Fibroblast of skin of left biceps (primary cell): ENCODE data around the gene GSS.

Source experiments
- DNase-seq, 2 experiments: peaks; one replicate each; pipeline ENCODE4 v3.0.0-alpha.2; 2013; ENCODE audit warnings: low read depth in 2 of 2

Gene GSS

DNA sequence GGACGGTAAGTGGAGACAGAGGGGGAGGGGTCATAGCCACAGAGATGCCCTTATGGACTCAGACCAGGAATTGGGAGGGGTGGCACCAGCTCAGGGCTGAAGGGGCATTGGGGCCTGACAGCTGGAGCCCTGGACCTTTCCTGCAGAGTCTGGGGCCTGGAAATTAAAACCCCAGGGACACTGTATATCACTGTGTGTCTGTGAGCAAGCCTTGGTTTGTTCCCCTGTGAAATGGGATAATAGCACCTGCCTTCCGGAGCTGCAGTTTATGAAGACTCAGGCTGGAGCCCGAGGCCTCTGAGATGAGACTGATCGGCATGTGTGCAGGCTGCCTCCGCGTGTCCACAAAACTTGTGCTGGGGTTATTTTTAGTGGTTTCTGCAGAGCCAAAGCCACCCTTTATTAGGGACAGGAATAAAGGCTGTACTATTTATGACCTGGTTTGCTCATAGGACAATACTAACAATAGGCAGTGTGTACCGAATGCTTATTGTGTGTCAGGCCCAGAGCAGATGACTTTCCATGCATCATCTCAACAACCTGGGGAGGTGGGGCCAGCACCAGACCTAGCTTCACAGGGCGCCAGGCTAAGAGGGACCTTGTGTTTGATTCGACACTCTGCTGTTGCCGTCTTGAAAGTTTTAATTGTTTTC lies 22.6 kb upstream of the GSS start:
- DNase-seq, result no peak

DNA sequence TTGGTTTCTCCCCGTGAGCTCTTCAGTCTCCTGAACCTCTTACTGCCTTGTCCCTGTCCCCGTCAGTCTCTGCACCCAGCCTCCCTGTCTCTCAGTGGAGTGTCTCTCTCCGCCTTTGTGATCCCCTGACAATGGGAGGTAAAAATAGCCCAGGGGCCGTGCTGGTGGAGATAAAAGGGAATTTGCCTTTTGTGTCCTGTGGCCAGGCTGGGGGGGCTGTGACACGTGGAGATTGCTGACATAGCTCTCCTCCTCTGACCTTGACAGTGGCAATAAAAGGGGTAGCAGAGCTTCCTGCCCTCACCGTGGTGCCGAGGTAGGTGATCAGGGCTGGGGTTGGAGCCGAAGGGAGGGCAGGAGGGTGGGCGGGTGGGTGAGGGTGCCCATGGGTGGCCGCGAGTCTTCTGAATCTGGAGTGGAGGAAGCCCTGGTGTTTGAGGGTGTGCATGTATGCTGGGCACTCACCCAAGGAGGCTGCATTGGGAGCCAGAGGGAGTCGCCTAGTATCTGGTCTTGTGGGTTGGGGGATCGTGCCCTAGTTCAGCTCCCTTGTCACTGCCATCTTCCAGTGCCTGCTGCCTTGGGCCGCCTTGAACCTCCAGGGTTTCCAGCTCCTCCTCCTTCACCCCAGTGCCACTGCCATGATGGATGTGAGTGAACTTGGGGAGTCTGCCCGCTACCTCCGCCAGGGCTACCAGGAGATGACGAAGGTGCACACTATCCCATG lies 21.9 kb upstream of the GSS start:
- DNase-seq, result no peak

DNA sequence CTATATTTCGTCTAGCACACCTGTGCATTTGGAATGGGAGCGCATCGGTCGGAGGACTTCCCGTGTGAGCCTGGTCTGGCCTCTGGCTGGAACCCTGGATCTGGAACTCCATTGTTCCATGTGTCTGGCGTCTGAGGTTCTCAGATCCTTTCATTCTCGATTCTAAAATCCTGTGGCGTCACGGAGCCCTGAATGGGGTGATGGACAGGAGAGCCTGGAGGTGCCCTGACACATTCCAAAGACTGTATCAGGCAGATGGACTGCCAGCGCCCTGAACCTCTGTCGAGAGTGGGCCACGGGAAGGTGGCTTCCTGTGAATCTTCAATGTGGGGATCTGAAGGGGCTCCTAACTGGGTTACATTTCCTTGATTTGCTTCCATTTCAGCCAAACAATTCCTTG lies 20.7 kb upstream of the GSS start:
- DNase-seq, result no peak

DNA sequence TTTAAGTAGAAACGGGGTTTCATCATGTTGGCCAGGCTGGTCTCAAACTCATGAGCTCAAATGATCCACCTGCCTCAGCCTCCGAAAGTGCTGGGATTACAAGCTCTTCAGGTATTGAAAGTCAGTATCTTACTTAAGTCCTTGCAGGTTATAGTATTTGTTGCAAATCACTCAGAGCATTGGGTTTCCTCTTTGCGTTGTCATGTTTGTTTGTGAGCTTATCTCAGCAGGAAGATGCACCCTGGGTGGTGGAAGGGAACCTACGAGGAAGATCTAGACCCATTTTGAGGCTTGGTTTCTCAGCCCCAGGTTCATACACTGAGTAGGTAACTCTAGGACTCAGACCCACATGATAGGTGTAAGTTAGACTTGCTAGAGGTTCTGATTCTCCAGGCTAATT lies 18.6 kb upstream of the GSS start:
- no peak for DNase-seq

DNA sequence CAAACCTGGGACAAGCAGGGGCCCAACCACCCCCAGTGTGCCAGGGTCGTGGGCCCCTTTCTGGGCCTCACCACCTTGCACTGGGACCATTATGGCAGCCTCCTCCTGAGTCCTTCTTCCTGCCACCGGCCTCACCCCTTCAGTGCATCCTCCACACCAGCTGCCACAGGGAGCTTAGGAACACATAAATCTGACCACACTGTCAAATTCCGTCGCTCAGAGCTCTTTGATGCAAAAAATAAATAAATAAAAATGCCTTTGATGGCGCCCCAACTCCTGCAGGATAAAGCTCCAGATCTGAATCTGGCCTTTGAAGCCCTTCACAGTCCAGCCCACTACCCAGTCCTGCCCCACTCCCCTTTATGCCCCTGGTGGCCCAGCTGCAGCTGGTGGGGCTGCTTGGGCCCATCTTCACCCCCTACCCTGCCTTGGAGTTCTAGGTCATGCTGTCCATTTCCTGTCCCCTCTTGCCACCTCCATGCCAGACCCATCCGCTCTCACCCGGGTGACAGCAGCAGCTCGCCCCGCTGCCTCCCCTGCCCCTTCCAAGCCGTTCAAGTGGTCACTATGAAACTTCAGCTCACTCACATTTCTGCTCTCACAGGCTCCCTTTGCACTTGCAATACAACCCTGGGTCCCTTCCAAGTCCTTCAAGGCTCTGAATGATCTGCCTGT lies 16.1 kb upstream of the GSS start:
- no peak for DNase-seq

DNA sequence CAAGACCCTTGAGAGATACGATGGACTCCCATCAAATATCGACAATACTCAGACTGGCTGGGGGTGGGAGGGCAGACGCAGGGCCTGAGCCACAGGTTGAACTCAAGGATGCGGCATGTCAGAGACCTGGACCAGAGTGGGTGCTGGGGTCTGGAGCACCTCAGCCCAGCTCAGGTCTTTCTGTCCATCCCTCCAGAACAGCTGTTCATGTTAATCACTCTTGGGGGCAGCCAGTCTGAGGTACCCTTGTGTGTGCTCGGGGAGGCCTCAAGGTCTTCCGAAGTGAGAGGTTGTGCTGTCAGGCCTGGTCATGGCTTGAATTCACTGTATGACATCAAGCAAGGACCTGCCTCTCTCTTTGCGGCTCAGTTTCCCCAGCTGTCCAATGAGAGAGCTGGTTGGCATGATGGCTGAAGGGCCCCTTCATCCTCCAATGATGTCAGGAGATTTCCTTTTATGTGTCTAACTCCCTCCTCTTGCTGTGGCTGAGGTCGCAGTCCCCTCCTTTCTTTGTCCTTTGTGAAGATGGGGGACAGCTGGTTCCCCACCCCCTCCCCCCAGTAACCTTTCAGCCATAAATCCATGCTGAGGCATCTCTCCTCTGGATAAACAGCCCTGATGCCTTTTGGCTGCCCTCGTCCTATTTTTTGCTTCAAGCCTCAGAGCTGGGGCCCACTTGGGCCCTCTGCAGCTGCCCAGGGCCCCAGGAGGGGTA lies 15.4 kb upstream of the GSS start:
- no peak for DNase-seq

DNA sequence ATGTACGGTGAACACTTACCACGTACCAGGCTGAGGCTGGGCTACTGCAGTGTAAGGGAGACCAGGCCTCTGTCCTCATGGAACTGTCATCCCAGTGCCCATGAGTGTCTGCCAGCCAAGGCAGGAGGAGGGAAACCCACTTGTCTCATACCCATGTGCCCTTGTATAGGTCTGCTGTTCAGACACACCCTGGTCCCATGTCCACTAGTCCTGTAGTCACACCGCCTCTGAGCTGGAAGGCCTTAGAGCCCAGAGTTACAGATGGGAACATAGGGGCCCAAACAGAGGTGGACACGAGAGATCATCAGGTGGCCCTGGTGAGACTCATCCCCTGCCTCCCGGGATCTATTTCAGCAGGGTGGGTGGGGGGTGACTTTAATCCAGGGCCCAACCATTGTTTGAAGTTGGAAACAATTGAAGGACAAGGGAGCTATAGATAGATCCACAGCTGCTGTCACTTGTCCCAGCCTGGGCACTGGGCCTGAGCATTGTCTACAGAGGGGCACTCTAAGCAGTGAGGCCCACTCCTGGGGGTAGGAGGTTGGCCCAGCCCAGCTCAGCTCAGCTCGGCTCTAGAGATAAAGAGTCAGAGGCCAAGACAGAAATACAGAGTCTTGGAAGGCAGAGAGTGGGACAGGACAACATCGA lies 14.7 kb upstream of the GSS start:
- no peak for DNase-seq

DNA sequence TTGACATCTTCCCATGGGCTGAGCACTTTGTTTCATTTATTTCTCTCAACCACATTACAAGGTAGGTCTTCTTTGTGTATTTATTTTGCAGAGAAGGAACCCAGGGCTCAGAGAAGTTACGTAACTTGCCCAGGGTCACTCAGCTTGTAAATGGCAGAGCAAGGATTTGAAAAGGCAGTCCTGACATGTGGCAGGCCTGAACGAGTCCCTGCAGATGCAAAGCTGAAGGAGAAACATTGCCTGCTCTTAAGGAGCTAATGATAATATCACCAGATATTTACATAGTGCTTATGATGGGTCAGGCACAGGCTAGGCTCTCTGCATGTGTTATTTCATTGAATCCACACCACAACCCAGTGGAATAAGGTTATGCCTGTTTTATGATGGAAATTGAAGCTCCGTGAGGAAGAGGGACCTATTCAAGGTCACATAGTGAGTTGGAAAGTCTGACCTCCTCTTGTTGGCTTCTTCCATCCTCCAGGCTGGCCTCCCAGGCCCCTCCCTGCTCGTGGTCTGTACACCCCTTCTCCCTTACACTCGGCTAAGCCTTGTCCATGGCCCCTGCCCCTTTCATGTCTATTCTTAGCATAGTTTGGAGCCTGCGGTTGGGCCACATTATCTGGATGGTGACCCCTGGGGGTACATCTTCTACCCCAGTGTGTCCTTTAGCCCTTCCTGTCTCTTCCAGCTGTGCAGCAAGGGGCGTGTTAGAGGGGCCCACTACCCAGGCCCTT lies 12.6 kb upstream of the GSS start:
- no peak for DNase-seq

DNA sequence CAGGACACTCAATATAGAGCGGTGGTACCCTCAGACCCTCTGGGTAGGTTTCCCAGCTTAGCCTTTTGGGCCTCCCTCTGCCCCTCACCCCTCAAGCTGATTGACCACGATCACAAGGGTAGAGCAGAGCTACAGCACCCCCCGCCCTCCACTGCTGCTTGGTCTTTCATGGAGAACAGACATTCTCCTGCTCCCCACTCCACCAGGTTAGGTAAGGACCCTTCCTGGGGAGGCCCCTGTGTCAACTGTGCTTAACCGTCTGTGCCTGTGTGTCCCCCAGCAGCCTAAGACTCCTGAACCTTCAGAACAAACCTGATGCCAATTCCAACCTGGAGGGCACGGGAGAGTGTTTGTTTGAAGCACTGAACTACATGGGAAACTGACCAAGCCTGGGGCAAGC lies 11.8 kb upstream of the GSS start:
- no peak for DNase-seq

DNA sequence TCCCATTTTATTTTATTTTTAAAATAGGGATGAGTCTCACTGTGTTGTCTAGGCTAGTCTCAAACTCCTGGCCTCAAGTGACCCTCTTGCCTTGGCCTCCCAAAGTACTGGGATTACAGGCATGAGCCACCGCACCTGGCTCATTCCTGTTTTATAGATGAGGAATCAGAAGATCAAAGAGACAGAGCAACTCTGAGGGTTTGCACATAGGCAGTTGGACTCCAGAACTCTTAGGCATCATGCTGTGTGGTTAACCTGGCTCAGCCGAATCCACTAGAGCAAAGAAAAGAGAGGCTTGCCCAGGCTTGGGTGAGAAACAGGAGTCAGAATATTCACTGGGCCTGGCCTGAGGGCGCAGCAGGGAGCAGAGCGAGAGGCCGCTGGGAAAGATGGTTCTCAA lies 9.4 kb upstream of the GSS start:
- no peak for DNase-seq

DNA sequence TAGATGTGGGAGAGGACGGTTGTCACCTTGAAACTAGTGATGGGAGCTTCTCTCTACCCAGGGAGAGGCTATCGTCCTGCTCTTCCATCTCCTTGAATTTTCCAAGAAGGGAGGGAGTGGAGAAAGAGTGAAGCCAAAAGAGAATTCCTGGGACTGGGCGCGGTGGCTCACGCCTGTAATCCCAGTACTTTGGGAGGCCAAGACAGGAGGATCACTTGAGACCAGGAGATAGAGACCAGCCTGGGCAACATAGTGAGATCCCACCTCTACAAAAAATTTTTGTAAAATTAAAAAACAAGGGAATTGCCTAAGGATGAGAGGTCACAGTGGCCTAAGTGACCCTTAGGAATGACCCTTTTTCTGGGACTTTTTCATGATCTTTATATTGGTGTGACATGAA lies 8.9 kb upstream of the GSS start:
- DNase-seq, result no peak

DNA sequence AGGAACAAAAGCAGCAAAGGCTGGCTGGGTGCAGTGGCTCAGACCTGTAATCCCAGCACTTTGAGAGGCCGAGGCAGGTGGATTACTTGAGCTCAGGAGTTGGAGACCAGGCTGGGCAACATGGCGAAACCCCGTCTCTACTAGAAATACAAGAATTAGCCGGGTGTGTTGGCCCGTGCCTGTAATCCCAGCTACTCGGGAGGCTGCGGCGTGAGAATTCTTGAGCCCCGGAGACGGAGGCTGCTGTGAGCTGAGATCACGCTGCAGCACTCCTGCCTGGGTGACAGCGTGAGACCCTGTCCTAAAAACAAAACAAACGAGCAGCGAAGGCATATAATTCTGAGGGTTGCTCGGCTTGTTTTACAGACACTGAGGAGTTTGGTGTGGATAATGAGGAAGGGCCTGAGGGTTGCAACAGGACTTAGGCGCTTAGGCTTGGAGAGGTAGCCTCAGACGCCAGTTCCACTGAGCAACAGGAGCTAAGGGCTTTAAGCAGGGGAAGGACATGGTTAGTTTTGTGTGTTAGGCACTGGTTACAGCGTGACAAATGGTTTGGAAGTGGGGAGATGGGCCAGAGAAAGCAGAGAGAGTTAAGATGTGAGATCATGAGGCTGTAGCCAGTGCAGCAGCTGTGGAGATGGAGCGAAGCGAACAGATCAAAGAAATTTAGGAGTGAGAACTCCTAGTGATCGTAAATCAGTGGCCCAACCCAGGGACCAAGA lies 1.3 kb upstream of the GSS start:
- DNase-seq, result no peak

DNA sequence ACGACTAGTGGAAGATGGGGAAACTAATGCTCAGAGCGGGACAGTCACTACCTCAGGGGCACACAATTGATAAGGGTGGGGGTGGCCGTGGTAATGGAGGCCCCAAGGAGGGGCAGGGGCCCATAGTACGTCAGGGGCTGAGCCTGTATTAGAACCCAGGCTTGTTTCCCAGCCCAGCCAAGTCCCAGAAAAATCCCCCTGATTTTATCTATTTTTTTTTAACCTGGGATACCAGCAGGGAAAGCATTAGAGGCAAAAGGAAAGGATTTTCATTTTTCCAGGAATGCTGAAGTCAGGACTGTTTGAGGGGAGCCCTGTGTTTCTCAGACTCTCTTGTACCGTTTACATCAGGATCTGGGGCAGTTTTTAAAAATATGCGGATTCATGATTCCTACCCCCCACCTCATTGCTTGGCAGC lies 444 bp upstream of the GSS start:
- DNase-seq, result no peak

DNA sequence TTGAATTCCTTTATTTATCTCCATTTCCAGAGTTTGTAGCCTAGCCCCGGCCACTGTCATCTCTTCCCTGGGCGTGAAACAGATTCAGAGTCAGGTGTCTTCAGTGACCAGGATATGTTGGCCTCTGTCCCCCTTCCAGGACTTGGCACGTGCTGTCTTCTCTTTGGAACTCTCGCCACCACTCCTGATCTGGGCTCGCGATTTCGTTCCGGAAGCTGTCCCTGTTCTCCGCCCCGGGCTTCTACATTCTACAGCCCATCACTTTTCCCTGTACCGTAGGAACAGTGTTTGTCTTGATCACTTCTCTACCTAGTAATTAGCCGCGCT lies 739 bp downstream of the GSS start:
- no peak for DNase-seq

DNA sequence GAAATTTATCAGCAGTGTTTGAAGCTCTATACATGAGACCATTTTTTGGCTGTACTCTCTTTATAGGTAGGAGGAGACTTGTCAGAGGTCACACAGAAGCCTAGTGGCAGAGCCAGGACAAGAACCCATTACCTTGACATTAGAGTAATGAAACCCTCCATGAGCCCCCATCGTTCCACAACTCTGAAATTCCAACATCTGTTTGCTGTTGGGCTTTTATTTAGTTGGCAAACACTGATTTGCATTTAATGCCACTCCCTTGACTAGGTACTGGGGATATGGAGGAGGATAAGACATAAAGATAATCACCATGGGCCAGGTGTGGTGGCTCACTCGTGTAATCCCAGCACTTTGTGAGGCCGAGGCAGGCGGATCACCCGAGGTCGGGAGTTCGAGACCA lies 1.6 kb downstream of the GSS start:
- no peak for DNase-seq

DNA sequence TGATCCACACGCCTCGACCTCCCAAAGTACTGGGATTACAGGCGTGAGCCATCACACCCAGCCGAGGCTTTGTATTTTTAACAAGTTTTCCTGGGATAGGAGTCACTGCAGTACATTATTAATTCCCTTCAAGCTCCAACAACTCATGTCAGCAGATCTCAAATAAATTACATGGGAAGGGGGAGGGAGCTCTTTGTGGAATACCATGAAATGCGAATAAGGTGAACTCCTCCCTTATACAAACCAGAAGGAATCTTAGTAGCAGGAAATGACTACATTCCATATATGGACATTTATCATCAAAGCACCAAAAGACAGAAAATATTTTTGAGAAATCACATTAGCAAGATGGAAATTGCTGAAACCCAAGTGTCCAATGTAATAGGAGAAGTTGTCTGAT lies 2.9 kb downstream of the GSS start:
- peak; percentile 58 to 59 for DNase-seq

DNA sequence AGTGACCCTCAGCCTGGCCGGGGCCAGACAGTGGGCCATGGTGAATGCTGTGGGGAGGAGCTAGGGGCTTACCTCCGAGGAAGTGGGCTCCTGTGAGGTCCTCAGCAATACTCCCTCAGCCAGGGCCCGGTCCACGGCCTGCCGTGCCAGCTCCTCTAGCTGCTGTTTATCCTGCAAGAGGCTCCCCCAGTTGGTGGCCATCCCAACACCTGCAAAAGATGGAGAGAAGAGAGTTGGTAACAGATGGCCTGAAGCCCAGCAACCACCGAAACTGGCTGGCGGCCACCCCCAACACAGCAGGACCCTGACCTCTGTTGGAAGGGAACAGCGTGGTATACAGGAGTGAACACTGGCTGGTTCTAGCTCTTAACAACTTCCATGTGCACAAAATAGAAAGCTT lies 4.0 kb downstream of the GSS start:
- DNase-seq, result no peak

DNA sequence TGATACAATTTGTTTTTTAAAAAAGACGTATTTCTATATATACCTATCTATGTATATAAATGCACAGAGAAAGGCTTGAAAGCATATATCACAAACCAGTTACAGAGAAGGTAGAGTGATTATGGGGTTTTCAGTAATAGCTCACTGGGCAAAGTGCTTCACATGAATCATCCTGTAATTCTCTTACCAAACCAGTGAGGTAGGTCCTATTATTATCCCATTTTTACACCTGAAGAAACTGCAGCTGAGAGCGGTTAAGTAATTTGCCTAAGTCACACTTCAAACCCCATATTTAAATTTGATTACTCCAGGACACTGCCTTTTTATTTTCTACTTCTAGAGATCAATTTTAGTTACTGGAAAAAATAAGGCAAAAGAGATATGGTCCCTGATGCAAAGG lies 4.4 kb downstream of the GSS start:
- no peak for DNase-seq

DNA sequence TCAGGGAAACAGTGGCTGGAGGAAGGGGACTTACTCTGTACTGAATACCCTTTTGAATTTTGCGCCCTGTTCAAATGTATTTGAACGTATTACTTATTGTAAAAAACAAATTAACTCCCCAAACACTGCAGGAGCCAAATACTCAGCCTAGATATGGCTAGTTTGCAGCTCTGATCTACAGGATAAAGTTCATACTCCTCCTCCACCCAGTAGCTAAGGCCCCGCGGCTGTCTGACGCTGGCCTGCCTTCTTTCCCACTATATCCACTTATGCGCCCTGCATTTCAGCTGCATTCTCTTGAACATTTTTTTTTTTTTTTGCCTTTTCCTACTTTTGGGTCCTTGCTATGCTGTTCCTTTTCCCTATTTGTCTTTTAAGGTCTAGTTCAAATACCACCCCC lies 6.5 kb downstream of the GSS start:
- DNase-seq, result no peak

DNA sequence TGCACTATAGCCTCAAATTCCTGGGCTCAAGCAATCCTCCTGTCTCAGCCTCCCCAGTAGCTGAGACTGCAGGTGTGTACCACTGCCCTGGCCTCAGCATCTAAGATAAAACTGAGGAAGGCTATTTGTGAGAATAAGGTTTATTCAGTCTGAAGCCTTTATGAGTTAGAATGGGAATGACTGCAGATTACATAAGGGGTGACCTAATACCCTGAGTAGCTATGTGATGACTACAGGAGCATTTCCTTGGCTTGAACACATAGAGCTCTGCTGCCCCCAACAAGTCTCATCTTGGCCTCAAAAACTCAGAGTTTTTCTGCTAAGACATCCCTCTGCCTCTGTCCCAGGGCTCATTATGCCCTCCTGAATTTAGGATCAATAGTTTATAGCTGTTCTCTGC lies 7.6 kb downstream of the GSS start:
- DNase-seq, result peak in 1 of 2 experiments; percentile 30

DNA sequence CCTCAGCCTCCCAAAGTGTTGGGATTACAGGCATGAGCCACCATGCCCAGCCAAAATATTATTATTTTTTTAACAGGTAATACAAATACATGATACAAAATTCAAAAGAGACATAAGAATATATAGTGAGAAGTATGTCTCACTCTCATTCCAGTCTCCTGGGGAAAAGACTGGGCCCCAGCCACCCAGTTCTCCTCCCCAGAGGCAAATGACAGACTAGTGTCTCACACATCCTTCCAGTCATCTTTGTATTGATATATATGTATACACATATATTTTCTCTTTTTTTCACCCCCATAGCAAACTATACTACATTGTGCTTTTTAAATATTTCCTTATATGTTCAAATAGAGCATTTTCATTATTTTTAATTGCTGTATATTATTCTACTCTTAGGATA lies 8.3 kb downstream of the GSS start:
- DNase-seq, result no peak
